Lower leg skin (tissue), 4 donors: ENCODE results near the gene NIP7. TPM values are rescaled to one million over a fixed set of nuclear protein-coding genes. Genes with fewer than 3 reads are reported as not detected.
A peak's percentile ranks its signal among the peaks of the same experiment; 100 is the strongest.

Experiments used
- DNase-seq, 2 donors: peaks; one replicate each; pipeline ENCODE4 v3.0.0-alpha.2; 2019; ENCODE audit warnings: low spot score in 2 of 2
- H3K4me3 ChIP-seq: fragments of 200-600 bp; sonication (generic); 2 replicates; pipeline ENCODE4 v1.5.1; 2017; ENCODE audit warnings: mild to moderate bottlenecking, low read depth; ENCODE audit not compliant: poor library complexity, severe bottlenecking
- POLR2A ChIP-seq, 2 donors: fragments of 450-650 bp; IDR thresholded peaks; one replicate each; pipeline ENCODE4 v1.6.1; 2016 to 2017; ENCODE audit warnings: antibody characterized with exemption in 2 of 2, mild to moderate bottlenecking in 1 of 2, moderate library complexity in 1 of 2
- whole genome bisulfite sequencing, 2 donors: methylation state at CpG; one replicate each; pipeline ENCODE4 v1.1.5; 2018; 5-methylcytosine and 5-hydroxymethylcytosine counted together
- intact Hi-C: fragments of 100-400 bp; cut with DNase I; formaldehyde crosslinking; loops from one replicate; pipeline ENCODE4 v1.15.0; 2023; ENCODE audit warnings: low total_unique reads
- total RNA-seq, 4 donors: library from RNA; depleted of rRNA; stranded (reverse); fragments of >200 nt; gene quantifications; one replicate each; pipeline ENCODE4 v1.1.0, GENCODE V29; 2016
- TF ChIP-seq, protein P1 (sequence below), 3 donors: fragments of 450-650 bp; IDR thresholded peaks; one replicate each; pipeline ENCODE4 v1.5.1; 2016; ENCODE audit warnings: antibody characterized with exemption in 3 of 3, mild to moderate bottlenecking in 3 of 3, moderate library complexity in 2 of 3

Gene NIP7
- total RNA-seq, 4 donors from 2014 or later, result 11.0 to 13.8 (median 12.7) TPM

- intact Hi-C loops, result no loop called here
- no peak overlapping the region for H3K4me3 ChIP-seq
- TF ChIP-seq, protein P1, sequence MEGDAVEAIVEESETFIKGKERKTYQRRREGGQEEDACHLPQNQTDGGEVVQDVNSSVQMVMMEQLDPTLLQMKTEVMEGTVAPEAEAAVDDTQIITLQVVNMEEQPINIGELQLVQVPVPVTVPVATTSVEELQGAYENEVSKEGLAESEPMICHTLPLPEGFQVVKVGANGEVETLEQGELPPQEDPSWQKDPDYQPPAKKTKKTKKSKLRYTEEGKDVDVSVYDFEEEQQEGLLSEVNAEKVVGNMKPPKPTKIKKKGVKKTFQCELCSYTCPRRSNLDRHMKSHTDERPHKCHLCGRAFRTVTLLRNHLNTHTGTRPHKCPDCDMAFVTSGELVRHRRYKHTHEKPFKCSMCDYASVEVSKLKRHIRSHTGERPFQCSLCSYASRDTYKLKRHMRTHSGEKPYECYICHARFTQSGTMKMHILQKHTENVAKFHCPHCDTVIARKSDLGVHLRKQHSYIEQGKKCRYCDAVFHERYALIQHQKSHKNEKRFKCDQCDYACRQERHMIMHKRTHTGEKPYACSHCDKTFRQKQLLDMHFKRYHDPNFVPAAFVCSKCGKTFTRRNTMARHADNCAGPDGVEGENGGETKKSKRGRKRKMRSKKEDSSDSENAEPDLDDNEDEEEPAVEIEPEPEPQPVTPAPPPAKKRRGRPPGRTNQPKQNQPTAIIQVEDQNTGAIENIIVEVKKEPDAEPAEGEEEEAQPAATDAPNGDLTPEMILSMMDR (IDR thresholded peaks at IDR 0.05), result no peak
- no peak for TF ChIP-seq POLR2A (IDR thresholded peaks at IDR 0.05)
- 88 to 92% methylated on average over 13 to 17 of the region's 17 CpGs for WGBS, 2 donors
- DNase-seq, result peak in 1 of 2 donors; percentile 80
Observed at GRCh38 chr16:69316595-69317034, 23.0 kb upstream of the NIP7 start.

- no peak for TF ChIP-seq POLR2A (IDR thresholded peaks at IDR 0.05)
- TF ChIP-seq, protein P1 (IDR thresholded peaks at IDR 0.05), result no peak
- peak in 1 of 2 donors; percentile 39 for DNase-seq
- H3K4me3 ChIP-seq, result no peak overlapping the region
- intact Hi-C loops, result no loop called here
- 90 to 94% methylated on average over 29 to 30 of the region's 30 CpGs for WGBS, 2 donors
Observed at GRCh38 chr16:69318177-69318910, 21.2 kb upstream of the NIP7 start.

- intact Hi-C loops, result no loop called here
- no peak overlapping the region for H3K4me3 ChIP-seq
- peak in 1 of 2 donors; percentile 79 for DNase-seq
- 81 to 83% methylated on average over 10 of the region's 10 CpGs for WGBS, 2 donors
- TF ChIP-seq, protein P1 (IDR thresholded peaks at IDR 0.05), result no peak
- no peak for TF ChIP-seq POLR2A (IDR thresholded peaks at IDR 0.05)
Observed at GRCh38 chr16:69318911-69319289, 20.7 kb upstream of the NIP7 start.

GRCh38 chr16:69319381-69319780 lies 20.2 kb upstream of the NIP7 start:
- DNase-seq, result peak in 1 of 2 donors; percentile 60
- no peak overlapping the region for H3K4me3 ChIP-seq
- no peak for TF ChIP-seq POLR2A (IDR thresholded peaks at IDR 0.05)
- TF ChIP-seq, protein P1 (IDR thresholded peaks at IDR 0.05), result no peak
- intact Hi-C loops, result no loop called here
- 95% methylated on average over 9 of the region's 9 CpGs for WGBS, 2 donors

- TF ChIP-seq, protein P1 (IDR thresholded peaks at IDR 0.05), result no peak
- TF ChIP-seq POLR2A (IDR thresholded peaks at IDR 0.05), result no peak
- peak in 1 of 2 donors; percentile 77 for DNase-seq
- intact Hi-C loops, result no loop called here
- no peak overlapping the region for H3K4me3 ChIP-seq
- 85 to 89% methylated on average over 29 of the region's 30 CpGs for WGBS, 2 donors
Observed at GRCh38 chr16:69319826-69320739, 19.5 kb upstream of the NIP7 start.
